Esophagus mucosa (tissue), 1 donor: Measurements from ENCODE around the gene ADGRG1. TPM values are rescaled to one million over a fixed set of nuclear protein-coding genes. Genes with fewer than 3 reads are reported as not detected.

Source experiments
- ATAC-seq: fragments of 200-7000 bp; cut with Tn5 transposase; one replicate; pipeline ENCODE4 v1.9.1; 2020
- total RNA-seq: library from RNA; stranded (reverse); gene quantifications from one replicate; pipeline ENCODE4 v1.2.4, GENCODE V29; 2023
- donor health status: DM: yes; HTN: yes; CAD: no.

The ADGRG1 gene
- total RNA-seq, 1 donor from 2014 or later: 93.7 TPM

GRCh38 chr16:57635266-57636097 is 7.1 kb downstream of the ADGRG1 start:
- peak; percentile 42 for ATAC-seq

- no peak for ATAC-seq
Observed at GRCh38 chr16:57636184-57636583, 7.8 kb downstream of the ADGRG1 start.

GRCh38 chr16:57637020-57637419 is 8.6 kb downstream of the ADGRG1 start:
- ATAC-seq: no peak

- ATAC-seq: no peak
Observed at GRCh38 chr16:57637424-57637823, 9.0 kb downstream of the ADGRG1 start.

- no peak for ATAC-seq
Observed at GRCh38 chr16:57637965-57638364, 9.5 kb downstream of the ADGRG1 start.

DNA sequence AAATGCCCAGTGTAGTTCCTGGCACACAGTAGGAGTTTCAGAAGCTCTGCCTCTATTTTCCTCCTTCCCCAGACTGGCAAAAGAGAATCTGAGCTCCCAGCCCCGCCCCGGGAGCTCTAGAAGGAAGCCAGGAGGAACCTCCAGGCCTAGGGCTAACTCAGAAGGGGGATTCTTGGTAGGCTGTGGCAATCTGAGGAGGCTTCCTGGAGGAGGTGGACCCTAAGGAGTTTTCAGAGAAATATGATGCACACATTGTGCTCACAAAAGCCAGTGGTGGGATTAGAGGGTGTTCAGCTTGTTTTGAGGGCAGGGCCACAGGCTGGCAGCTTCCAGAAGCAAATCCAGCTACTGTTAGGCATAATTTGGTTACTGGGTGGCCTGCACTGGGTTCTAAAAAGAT is 10.0 kb downstream of the ADGRG1 start:
- ATAC-seq: no peak

- ATAC-seq: no peak
Observed at GRCh38 chr16:57639172-57639887, 10.9 kb downstream of the ADGRG1 start.

GRCh38 chr16:57640185-57640584 is 11.8 kb downstream of the ADGRG1 start:
- no peak for ATAC-seq

DNA sequence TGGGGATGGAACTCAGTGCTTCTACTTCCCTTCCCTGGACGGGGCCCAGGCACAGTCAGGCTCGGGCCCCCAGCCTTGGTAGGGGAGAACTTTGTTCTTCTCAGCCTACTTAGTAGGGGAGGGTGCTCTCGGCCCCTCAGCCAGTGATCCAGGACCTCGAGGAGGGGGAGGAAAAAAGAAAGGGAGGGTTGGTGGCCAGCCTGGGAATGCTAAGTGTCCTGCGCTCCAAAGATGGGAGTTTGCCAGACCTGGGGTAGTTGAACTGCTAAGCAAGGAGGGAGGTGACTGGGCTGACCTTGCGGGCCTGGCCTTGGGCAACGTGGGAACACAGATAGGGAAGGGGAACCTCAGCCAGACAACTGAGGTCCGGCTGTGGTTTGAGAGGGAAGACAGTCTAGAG is 12.2 kb downstream of the ADGRG1 start:
- ATAC-seq: no peak

- ATAC-seq: no peak
Observed at GRCh38 chr16:57642160-57643135, 14.0 kb downstream of the ADGRG1 start.

GRCh38 chr16:57643147-57643874 is 14.9 kb downstream of the ADGRG1 start:
- ATAC-seq: peak; percentile 11

GRCh38 chr16:57643910-57644309 is 15.5 kb downstream of the ADGRG1 start:
- ATAC-seq: no peak

DNA sequence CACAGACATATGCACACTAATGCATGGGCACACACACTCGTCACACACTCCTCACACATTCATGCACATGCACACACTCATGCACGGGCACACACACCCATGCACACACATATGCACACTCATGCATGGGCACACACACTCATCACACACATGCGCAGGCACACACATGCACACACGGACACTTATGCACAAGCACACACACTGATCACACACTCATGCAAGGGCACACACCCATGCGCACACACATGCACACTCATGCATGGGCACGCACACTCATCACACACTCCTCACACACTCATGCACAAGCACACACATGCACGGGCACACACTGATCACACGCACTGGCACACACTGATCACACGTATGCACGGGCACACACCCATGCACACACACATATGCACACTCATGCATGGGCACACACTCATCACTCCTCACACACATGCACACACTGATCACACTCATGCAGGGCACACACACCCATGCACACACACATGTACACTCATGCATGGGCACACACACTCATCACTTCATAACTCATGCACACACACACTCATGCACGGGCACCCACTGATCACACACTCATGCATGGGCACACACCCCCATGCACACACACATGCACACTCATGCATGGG is 16.1 kb downstream of the ADGRG1 start:
- ATAC-seq: no peak

- no peak for ATAC-seq
Observed at GRCh38 chr16:57645169-57645568, 16.7 kb downstream of the ADGRG1 start.

- ATAC-seq: peak; percentile 19
Observed at GRCh38 chr16:57645691-57646387, 17.4 kb downstream of the ADGRG1 start.

GRCh38 chr16:57646388-57647039 is 18.1 kb downstream of the ADGRG1 start:
- peak; percentile 1 for ATAC-seq

- no peak for ATAC-seq
Observed at GRCh38 chr16:57647136-57647875, 18.9 kb downstream of the ADGRG1 start.

DNA sequence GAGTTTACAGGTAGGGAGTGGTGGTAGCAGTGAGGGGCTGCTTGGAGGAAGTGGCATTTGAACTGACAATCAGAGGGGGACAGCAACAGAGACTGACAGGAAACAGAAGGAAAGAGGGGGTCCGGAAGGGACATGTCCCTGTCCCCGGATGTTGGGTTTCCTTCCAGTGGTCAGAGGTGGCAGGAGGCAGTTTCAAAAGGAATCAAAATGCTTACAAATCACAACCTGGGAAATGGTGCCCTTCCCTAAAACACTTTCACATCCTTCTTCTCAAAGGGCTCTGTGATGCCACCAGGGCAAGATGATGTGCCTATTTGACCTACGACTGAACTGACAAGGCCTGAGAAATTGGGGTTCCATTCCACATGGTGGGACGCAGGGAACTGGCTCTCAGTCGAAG is 19.7 kb downstream of the ADGRG1 start:
- no peak for ATAC-seq

- ATAC-seq: peak; percentile 78
Observed at GRCh38 chr16:57648581-57649442, 20.4 kb downstream of the ADGRG1 start.
